GM12892 (cell line): ENCODE measurements around the gene RNF223.
"Not testable (repeated sequence)": the region's sequence is repeated elsewhere in the genome, so short reads cannot be mapped to it uniquely, and the experiment has no call there.

ENCODE experiments used
- DNase-seq: peaks from one replicate; pipeline ENCODE4 v3.0.0; 2011; ENCODE audit not compliant: insufficient read length
- FAIRE-seq: peaks from 2 replicates; lab custom pipeline; 2011; peaks lifted over from hg19 to GRCh38; lab: Jason Lieb, UNC
- POLR2A ChIP-seq: IDR thresholded peaks from 2 replicates; pipeline ENCODE4 v1.6.1; 2011; ENCODE audit warnings: low read depth, low read length, control low read depth
- POLR2AphosphoS5 ChIP-seq: IDR thresholded peaks from 2 replicates; pipeline ENCODE4 v1.6.1; 2011; ENCODE audit warnings: low read depth, low read length, control low read depth
- TAF1 ChIP-seq: IDR thresholded peaks from 2 replicates; pipeline ENCODE4 v1.6.1; 2011; ENCODE audit warnings: low read depth, mild to moderate bottlenecking, control low read depth, low read length, borderline replicate concordance

The RNF223 gene

DNA sequence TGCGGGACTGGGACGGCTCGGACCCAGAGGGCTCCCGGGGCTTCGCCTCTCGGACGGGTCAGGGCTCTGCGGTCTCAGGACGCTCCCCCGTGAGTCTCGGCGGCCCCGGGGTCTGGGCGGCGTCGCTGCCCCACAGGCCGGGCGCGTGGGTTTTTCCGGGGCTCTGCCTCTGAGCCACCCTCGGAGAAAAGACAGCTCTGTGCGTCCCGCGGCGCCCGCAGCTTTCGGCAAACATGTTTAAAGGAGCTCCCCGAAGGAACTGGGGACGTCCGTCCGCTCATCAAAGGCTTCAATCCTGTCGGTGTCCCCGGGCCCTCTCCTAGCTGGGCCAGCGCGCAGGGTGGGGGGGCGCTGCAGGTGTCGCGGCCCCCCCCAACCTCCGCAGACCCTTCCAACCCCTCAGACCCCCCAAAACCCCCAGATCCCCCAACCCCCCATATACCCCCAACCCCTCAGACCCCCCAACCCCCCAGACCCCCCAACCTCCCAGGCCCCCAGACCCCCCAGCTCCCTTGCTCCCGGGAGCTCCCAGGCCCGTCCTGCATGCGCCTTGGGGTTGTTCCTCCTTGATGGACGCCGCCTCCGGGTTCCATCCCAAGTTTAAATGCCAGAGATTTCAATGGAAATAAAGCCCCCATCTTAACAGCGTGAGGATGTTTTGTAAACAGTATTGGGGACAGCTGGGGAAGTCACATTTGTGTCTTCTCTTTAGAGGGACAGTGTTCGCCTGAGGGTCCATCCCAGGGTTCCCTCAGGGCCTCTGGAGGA lies 42.8 kb upstream of the RNF223 start:
- FAIRE-seq = peak; percentile 9
- no peak for TF ChIP-seq POLR2AphosphoS5
- DNase-seq = no peak

DNA sequence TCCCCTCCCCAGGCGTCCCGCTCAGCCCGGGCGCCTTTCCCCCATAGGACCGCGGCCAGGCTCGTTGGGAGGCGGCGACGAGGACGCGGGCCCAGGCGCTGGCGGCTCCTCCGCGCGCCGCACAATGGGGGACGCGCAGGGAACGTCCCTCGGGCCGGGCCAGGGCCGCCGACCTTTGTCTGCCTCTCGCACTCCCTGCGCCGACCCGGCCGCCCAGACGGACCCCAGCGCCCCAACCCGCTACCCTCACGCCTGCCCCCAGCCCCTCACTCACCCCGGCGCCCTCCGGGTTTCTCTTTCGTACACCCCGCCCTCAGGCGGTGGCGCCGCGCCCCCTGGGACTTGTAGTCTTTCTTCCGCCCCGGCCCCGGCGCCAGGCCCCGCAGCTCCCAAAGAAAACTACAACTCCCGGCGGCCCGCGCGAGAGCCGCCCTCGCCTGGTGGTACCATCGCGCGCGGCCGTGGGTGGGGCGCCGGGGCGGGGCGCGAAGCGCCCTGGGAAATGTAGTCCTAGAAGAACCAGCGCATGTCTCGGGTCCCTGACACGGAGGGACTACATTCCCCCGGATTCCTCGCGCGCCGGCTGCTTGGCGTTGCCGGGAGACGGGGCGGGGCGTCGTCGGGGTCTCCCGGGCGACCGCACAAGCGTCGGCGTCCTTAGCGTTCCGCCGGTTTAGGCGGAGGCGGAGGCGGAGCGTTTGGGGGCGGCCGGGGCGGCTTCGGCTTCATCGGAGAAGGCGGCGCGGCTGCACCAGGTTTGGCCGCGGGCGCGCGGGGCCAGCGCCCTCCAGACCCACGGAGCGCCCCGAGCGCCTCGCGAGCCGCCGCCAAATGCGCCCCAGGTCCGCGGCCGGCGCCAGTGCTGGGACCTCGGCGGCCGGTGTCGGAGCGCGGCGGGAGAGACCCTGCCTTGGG lies 41.9 kb upstream of the RNF223 start, which contains the start of gene C1orf159:
Gene C1orf159, minus strand, starts transcription at position 304 of the 915 bp plus-strand sequence. CDS start 24,546 bp downstream, outside the sequence.
- DNase-seq (peak; percentile 99), FAIRE-seq (peak; percentile 99)
- no peak for TF ChIP-seq POLR2A
- TF ChIP-seq POLR2AphosphoS5 = no peak
- TF ChIP-seq TAF1 = no peak

DNA sequence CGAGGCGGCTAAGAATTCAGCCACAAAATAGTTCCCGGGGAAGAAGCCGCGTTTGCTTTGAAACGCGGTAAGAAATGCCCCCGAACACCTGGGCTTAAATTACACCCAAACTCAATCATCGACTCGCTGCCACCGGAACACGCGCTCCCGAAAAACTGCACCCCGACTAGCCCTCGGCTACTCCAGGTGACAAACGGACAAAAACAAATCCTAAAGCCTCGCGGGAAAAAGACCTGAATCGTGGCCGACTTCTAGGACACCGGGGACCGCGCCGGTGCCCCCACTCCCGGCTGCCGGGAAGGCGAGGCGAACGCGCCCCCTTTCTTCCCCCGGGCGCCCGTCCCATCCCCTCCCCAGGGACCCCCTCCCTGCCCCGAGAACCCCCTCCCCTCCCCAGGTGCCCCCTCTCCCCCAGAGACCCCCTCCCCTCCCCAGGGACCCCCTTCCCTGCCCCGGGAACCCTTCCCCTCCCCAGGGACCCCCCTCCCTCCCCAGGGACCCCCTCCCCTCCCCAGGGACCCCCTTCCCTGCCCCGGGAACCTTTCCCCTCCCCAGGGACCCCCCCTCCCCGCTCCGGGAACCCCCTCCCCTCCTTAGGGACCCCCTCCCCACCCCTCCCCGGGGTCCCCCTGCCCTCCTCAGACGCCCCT lies 41.2 kb upstream of the RNF223 start:
- FAIRE-seq (no peak), DNase-seq (no peak)
- no peak for TF ChIP-seq POLR2AphosphoS5

GRCh38 chr1:1114431-1114830 lies 40.3 kb upstream of the RNF223 start:
- DNase-seq = no peak
- no peak for FAIRE-seq
- no peak for TF ChIP-seq POLR2A

DNA sequence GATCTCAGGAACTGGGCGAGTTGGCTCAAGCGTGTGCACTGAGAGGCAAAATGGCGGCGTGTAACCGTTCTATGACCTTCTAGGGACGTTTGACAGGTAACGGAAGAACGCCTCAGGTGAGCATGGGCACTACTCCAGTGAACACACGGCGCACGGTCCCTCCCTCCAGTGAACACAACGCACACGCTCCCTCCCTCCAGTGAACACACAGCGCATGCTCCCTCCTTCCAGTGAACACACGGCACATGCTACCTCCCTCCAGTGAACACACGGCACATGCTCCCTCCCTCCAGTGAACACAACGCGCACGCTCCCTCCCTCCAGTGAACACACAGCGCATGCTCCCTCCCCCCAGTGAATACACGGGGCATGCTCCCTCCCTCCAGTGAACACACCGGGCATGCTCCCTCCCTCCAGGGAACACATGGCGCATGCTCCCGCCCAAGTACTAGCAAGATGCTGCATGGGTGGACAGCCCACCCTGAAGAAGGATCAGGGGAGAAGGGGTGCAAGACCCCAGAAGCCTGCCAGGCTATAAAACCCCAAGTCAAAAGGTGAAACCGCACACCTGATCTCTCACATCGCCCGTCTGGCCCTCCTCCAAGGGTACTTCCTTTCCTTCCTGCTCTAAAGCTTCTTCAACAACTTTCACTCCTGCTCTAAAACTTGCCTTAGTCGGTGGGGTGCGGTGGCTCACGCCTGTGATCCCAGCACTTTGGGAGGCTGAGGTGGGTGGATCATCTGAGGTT lies 38.3 kb upstream of the RNF223 start:
- no peak for FAIRE-seq
- no peak for TF ChIP-seq TAF1
- TF ChIP-seq POLR2A = no peak
- TF ChIP-seq POLR2AphosphoS5 = no peak

GRCh38 chr1:1111516-1112236 lies 37.6 kb upstream of the RNF223 start:
- TF ChIP-seq TAF1 (no peak), POLR2A (no peak), POLR2AphosphoS5 (no peak)
- DNase-seq = no peak
- no peak for FAIRE-seq

More for the DNA sequence above, 38.3 kb upstream of the RNF223 start:
- no peak for DNase-seq

GRCh38 chr1:1110561-1110971 lies 36.5 kb upstream of the RNF223 start:
- TF ChIP-seq POLR2AphosphoS5 (no peak), POLR2A (no peak), TAF1 (no peak)
- FAIRE-seq (no peak), DNase-seq (no peak)

GRCh38 chr1:1109743-1110142 lies 35.6 kb upstream of the RNF223 start:
- no peak for FAIRE-seq
- TF ChIP-seq POLR2AphosphoS5 (no peak), TAF1 (no peak), POLR2A (no peak)
- no peak for DNase-seq

GRCh38 chr1:1106510-1107221 lies 32.6 kb upstream of the RNF223 start:
- TF ChIP-seq POLR2A (no peak), TAF1 (no peak), POLR2AphosphoS5 (no peak)
- FAIRE-seq = no peak
- no peak for DNase-seq

DNA sequence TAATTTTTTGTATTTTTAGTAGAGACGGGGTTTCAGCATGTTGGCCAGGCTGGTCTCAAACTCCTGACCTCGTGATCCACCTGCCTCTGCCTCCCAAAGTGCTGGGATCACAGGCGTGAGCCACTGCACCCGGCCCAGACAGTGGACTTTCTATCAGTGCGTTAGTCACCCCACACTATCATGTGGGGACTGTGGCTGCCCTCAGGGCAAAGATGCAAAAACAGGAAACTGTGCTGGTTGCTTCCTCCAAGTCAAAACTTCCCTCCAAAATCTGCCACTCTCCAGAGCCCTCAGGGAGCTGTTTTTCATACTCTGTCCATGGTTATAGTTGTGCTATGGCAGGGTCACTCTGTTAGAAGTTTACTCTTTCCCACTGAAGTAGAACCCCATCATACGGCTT lies 30.0 kb upstream of the RNF223 start:
- DNase-seq, FAIRE-seq: not testable (repeated sequence)
